ENCODE results near the gene APPL2. TPM values are rescaled to one million over a fixed set of nuclear protein-coding genes. Genes with fewer than 3 reads are reported as not detected.
"Not testable (repeated sequence)": the region's sequence is repeated elsewhere in the genome, so short reads cannot be mapped to it uniquely, and the experiment has no call there.

Gene APPL2
- polyA plus RNA-seq, 6 donors from 2014 or later, result 13.2 to 18.0 (median 14.7) TPM

GRCh38 chr12:105194947-105195346 lies 41.0 kb downstream of the APPL2 start:
- Mint-ChIP-seq H3K27ac (peak overlapping the region in 2 of 6 donors; percentile 13 to 16), H3K36me3 (peaks cover 5 to 27% of the 10 kb centered on the region in 2 donors), H3K27me3 (no peaks in the 10 kb centered on the region), H3K4me1 (peaks cover 6 to 16% (median 12%) of the 10 kb centered on the region in 3 donors), H3K4me3 (no peak overlapping the region), H3K9me3 (no peaks in the 10 kb centered on the region)
- no peak for ATAC-seq (ENCODE audit: low read depth in 2 of 2)
- DNase-seq, result no peak

DNA sequence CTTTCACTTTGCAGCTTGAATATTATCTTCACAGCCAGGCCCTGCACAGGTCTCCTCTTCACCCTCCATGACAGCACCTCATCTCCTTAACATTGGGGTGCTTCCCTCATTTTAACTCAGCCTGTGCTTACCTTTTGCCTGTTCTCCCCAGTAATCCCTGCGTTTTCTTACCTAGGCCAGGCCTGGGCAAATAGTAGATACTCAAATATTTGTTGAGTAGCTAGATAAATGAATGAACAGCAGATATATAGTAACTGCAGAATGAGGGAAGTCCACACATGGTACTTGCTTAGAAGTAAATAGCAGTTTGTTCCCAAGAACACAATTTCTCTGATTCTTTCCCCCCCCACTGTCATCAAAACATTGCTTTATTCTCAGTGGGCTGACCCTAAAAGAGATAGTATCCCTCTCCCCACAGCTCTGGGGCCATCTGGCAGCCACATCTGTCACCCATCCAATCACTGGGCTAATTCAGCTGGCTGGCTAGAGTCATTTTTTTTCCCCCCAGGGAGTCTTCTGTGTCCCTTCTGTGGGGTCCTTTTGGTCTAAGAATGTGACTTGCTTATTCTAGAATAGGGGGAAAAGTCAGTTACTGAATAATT lies 43.2 kb downstream of the APPL2 start:
- no peak for ATAC-seq (ENCODE audit: low read depth in 2 of 2)
- Mint-ChIP-seq H3K36me3 (peaks cover 5 to 27% of the 10 kb centered on the region in 2 donors), H3K4me3 (no peak overlapping the region), H3K27me3 (no peaks in the 10 kb centered on the region), H3K9me3 (no peaks in the 10 kb centered on the region), H3K4me1 (peaks cover 6 to 16% (median 12%) of the 10 kb centered on the region in 3 donors), H3K27ac (peak overlapping the region in 5 of 6 donors; percentile 20 to 58 (median 44))
- DNase-seq, result no peak

DNA sequence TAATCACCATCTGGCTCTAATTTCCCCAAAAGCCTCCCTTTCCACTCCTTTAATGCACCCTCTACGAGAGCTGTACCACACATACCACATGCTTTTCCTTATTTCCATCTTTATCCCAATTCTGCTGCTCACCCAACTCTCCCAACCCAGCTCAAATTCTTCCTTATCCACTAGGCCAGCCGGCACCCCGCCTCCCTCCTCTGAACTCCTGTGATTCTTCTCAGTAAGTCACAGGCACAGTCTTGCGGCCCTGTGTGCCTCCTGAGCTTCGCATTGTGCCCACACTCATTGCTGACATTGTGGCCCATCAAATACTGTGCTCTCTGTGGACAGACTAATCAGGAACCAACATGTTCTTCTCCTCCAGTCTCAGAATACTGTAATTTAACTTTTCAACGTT lies 45.4 kb downstream of the APPL2 start:
- ATAC-seq (ENCODE audit: low read depth in 2 of 2) (no peak), DNase-seq (no peak)
- H3K4me3 Mint-ChIP-seq, result no peak overlapping the region
- peaks cover 10 to 33% of the 10 kb centered on the region in 2 donors for H3K36me3 Mint-ChIP-seq
- H3K27ac Mint-ChIP-seq, result peak overlapping the region in 2 of 6 donors; percentile 44 to 92
- peaks cover 6 to 20% (median 9%) of the 10 kb centered on the region in 3 donors for H3K4me1 Mint-ChIP-seq
- H3K9me3 Mint-ChIP-seq, result no peaks in the 10 kb centered on the region
- no peaks in the 10 kb centered on the region for H3K27me3 Mint-ChIP-seq

- H3K27ac Mint-ChIP-seq, result peak overlapping the region in 3 of 6 donors; percentile 5 to 80 (median 57)
- H3K4me3 Mint-ChIP-seq, result no peak overlapping the region
- H3K4me1 Mint-ChIP-seq, result peaks cover 6 to 20% (median 6%) of the 10 kb centered on the region in 3 donors
- DNase-seq (no peak), ATAC-seq (ENCODE audit: low read depth in 2 of 2) (no peak)
- H3K27me3 Mint-ChIP-seq, result no peaks in the 10 kb centered on the region
- H3K36me3 Mint-ChIP-seq, result peaks cover 17 to 39% of the 10 kb centered on the region in 2 donors
- H3K9me3 Mint-ChIP-seq, result no peaks in the 10 kb centered on the region
Observed at GRCh38 chr12:105189293-105189692, 46.7 kb downstream of the APPL2 start.

DNA sequence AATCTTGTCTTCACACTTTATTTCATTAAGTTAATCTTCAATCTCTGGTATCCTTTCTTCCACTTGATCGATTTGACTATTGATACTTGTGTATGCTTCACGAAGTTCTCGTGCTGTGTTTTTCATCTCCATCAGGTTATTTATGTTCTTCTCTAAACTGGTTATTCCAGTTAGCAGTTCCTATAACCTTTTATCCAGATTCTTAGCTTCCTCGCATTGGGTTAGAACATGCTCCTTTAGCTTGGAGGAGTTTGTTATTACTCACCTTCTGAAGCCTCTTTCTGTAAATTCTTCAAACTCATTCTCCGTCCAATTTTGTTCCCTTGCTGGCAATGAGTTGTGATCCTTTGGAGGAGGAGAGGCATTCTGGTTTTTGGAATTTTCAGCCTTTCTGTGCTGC lies 52.0 kb downstream of the APPL2 start:
- H3K9me3 Mint-ChIP-seq, result peaks cover 0 to 13% (median 4%) of the 10 kb centered on the region in 7 donors
- not testable (repeated sequence) for ATAC-seq (ENCODE audit: low read depth in 2 of 2); H3K27me3 Mint-ChIP-seq; DNase-seq
- H3K27ac Mint-ChIP-seq, result peak overlapping the region in 1 of 6 donors; percentile 18
- peaks cover 16 to 42% (median 27%) of the 10 kb centered on the region in 3 donors for H3K4me1 Mint-ChIP-seq
- H3K4me3 Mint-ChIP-seq, result peak overlapping the region in 1 of 8 donors; percentile 21
- peaks cover 30 to 41% of the 10 kb centered on the region in 2 donors for H3K36me3 Mint-ChIP-seq

GRCh38 chr12:105183406-105183805 lies 52.6 kb downstream of the APPL2 start:
- H3K9me3 Mint-ChIP-seq, result peaks cover 0 to 13% (median 4%) of the 10 kb centered on the region in 7 donors
- peak overlapping the region in 2 of 6 donors; percentile 18 to 50 for H3K27ac Mint-ChIP-seq
- not testable (repeated sequence) for DNase-seq; H3K4me3 Mint-ChIP-seq; ATAC-seq (ENCODE audit: low read depth in 2 of 2); H3K27me3 Mint-ChIP-seq
- H3K36me3 Mint-ChIP-seq, result peaks cover 31 to 41% of the 10 kb centered on the region in 2 donors
- peaks cover 16 to 42% (median 27%) of the 10 kb centered on the region in 3 donors for H3K4me1 Mint-ChIP-seq

DNA sequence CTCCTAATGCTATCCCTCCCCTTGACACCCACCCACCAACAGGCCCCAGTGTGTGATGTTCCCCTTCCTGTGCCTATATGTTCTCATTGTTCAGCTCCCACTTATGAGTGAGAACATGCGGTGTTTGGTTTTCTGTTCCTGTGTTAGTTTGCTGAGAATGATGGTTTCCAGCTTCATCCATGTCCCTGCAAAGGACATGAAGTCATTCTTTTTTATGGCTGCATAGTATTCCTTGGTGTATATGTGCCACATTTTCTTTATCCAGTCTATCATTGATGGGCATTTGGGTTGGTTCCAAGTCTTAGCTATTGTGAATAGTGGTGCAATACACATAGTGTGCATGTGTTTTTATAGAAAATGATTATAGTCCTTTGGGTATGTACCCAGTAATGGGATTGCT lies 56.9 kb downstream of the APPL2 start:
- not testable (repeated sequence) for DNase-seq; ATAC-seq (ENCODE audit: low read depth in 2 of 2); H3K27me3 Mint-ChIP-seq
- Mint-ChIP-seq H3K9me3 (peaks cover 0 to 13% (median 4%) of the 10 kb centered on the region in 7 donors), H3K36me3 (peaks cover 27 to 35% of the 10 kb centered on the region in 2 donors), H3K4me3 (peak overlapping the region in 1 of 8 donors; percentile 48), H3K27ac (peak overlapping the region in 3 of 6 donors; percentile 7 to 85 (median 57)), H3K4me1 (peaks cover 16 to 41% (median 28%) of the 10 kb centered on the region in 3 donors)

DNA sequence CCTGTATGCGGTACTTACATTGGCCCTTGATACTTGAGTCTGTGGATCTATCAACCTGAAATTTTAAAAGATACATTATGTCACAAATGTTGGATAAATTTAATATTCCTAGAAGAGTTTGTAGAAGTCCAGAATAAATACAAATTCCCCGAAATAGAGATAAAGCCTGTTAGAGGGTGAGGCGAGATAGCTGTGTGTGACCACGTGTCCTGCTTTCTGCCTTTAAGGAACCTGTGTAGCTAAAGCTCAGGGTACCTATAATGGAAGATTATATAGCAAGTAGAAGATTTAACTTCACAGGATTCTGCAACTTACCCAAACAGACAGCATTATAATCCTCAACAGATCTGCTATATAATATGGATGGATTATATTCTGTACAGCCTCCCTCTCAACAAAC lies 58.8 kb downstream of the APPL2 start:
- Mint-ChIP-seq H3K9me3 (peaks cover 0 to 10% (median 2%) of the 10 kb centered on the region in 7 donors), H3K4me1 (peaks cover 15 to 31% (median 18%) of the 10 kb centered on the region in 3 donors), H3K4me3 (no peak overlapping the region), H3K27me3 (no peaks in the 10 kb centered on the region), H3K27ac (peak overlapping the region in 2 of 6 donors; percentile 2 to 49), H3K36me3 (peaks cover 16 to 22% of the 10 kb centered on the region in 2 donors)
- DNase-seq, result no peak
- ATAC-seq (ENCODE audit: low read depth in 2 of 2), result no peak

- Mint-ChIP-seq H3K4me3 (no peak overlapping the region), H3K9me3 (peaks cover 0 to 8% (median 0%) of the 10 kb centered on the region in 7 donors), H3K27ac (peak overlapping the region in 1 of 6 donors; percentile 70), H3K36me3 (peaks cover 8 to 17% of the 10 kb centered on the region in 2 donors), H3K4me1 (peaks cover 9 to 18% (median 10%) of the 10 kb centered on the region in 3 donors), H3K27me3 (no peaks in the 10 kb centered on the region)
- no peak for DNase-seq
- ATAC-seq (ENCODE audit: low read depth in 2 of 2), result no peak
Observed at GRCh38 chr12:105175397-105175990, 60.5 kb downstream of the APPL2 start.

- ATAC-seq (ENCODE audit: low read depth in 2 of 2), result no peak
Observed at GRCh38 chr12:105171691-105172436, 64.1 kb downstream of the APPL2 start.

GRCh38 chr12:105170139-105170538 lies 65.8 kb downstream of the APPL2 start:
- peaks cover 0 to 7% of the 10 kb centered on the region in 2 donors for H3K36me3 Mint-ChIP-seq
- no peak overlapping the region for H3K4me3 Mint-ChIP-seq
- H3K27ac Mint-ChIP-seq, result peak overlapping the region in 2 of 6 donors; percentile 36 to 59
- DNase-seq (no peak), ATAC-seq (ENCODE audit: low read depth in 2 of 2) (no peak)
- H3K27me3 Mint-ChIP-seq, result no peaks in the 10 kb centered on the region
- peaks cover 4 to 10% (median 7%) of the 10 kb centered on the region in 3 donors for H3K4me1 Mint-ChIP-seq
- no peaks in the 10 kb centered on the region for H3K9me3 Mint-ChIP-seq

More at GRCh38 chr12:105171691-105172436, 64.1 kb downstream of the APPL2 start:
- peaks cover 3 to 7% of the 10 kb centered on the region in 2 donors for H3K36me3 Mint-ChIP-seq
- no peaks in the 10 kb centered on the region for H3K9me3 Mint-ChIP-seq
- peak overlapping the region in 3 of 6 donors; percentile 57 to 73 (median 65) for H3K27ac Mint-ChIP-seq
- H3K27me3 Mint-ChIP-seq, result no peaks in the 10 kb centered on the region
- H3K4me3 Mint-ChIP-seq, result no peak overlapping the region
- DNase-seq, result no peak
- peaks cover 5 to 10% (median 7%) of the 10 kb centered on the region in 3 donors for H3K4me1 Mint-ChIP-seq

GRCh38 chr12:105168006-105168405 lies 68.0 kb downstream of the APPL2 start:
- no peaks in the 10 kb centered on the region for H3K9me3 Mint-ChIP-seq
- peaks cover 7% of the 10 kb centered on the region in 3 donors for H3K4me1 Mint-ChIP-seq
- DNase-seq (no peak), ATAC-seq (ENCODE audit: low read depth in 2 of 2) (no peak)
- peaks cover 7 to 8% of the 10 kb centered on the region in 2 donors for H3K36me3 Mint-ChIP-seq
- no peak overlapping the region for H3K4me3 Mint-ChIP-seq
- no peak overlapping the region for H3K27ac Mint-ChIP-seq
- no peaks in the 10 kb centered on the region for H3K27me3 Mint-ChIP-seq

DNA sequence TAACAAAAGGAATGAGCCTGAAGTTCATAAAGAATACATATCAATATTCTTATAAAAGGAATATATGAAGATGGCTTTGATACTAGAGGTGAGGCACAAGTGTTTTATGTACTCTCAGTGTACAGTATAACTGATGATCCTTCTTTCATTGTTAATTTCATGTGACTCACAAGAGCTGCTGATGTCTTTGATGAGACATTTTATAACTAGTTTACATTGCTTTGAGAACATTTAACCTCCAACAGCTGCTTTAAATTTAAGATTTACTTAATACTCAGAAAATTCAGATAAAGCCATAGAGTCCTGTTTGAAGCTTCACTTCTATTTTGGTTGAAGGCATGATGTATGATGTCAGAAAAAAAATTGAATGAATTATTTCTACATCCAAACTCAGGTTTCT lies 68.6 kb downstream of the APPL2 start:
- no peak overlapping the region for H3K4me3 Mint-ChIP-seq
- H3K27ac Mint-ChIP-seq, result no peak overlapping the region
- peaks cover 7 to 8% of the 10 kb centered on the region in 2 donors for H3K36me3 Mint-ChIP-seq
- no peaks in the 10 kb centered on the region for H3K27me3 Mint-ChIP-seq
- ATAC-seq (ENCODE audit: low read depth in 2 of 2), result no peak
- no peaks in the 10 kb centered on the region for H3K9me3 Mint-ChIP-seq
- DNase-seq, result no peak
- peaks cover 4 to 9% (median 4%) of the 10 kb centered on the region in 3 donors for H3K4me1 Mint-ChIP-seq

All from naive B cell (primary cell).